CD14-positive monocyte (primary cell): ENCODE data around the gene PRKCA. TPM values are rescaled to one million over a fixed set of nuclear protein-coding genes. Genes with fewer than 3 reads are reported as not detected.

Experiments used
- DNase-seq, 3 donors: peaks; one replicate each; pipeline ENCODE4 v3.0.0-alpha.2; 2011 to 2022
- H2AFZ ChIP-seq: 2 replicates; pipeline ENCODE4 v1.6.0; 2012; ENCODE audit warnings: mild to moderate bottlenecking, low read depth, low read length, inconsistent platforms; ENCODE audit not compliant: insufficient read depth, poor library complexity, severe bottlenecking
- H3K27ac ChIP-seq, 2 donors: 1 replicate in 1 of 2; 2 replicates in 1 of 2; pipeline ENCODE4 v1.5.1; 2012 to 2013; ENCODE audit warnings: low read length in 2 of 2, control low read depth in 1 of 2, inconsistent platforms in 1 of 2, low read depth in 1 of 2, mild to moderate bottlenecking in 1 of 2
- H3K27me3 ChIP-seq, 2 donors: one replicate each; pipeline versions ENCODE4 v1.6.0 to v1.6.1; 2011 to 2013; ENCODE audit warnings: low read length in 2 of 2; ENCODE audit not compliant: control insufficient read depth in 2 of 2, insufficient read depth in 2 of 2
- H3K36me3 ChIP-seq, 2 donors: replicated peaks in 1 of 2; 1 replicate in 1 of 2; 2 replicates in 1 of 2; pipeline versions ENCODE4 v1.5.1 to v1.6.1; 2012 to 2013; ENCODE audit warnings: low read length in 2 of 2, control low read depth in 1 of 2, inconsistent platforms in 1 of 2, mild to moderate bottlenecking in 1 of 2; ENCODE audit not compliant: insufficient read depth in 2 of 2, control insufficient read depth in 1 of 2
- H3K4me1 ChIP-seq, 2 donors: 1 replicate in 1 of 2; 2 replicates in 1 of 2; pipeline versions ENCODE4 v1.5.1 to v1.6.1; 2012 to 2013; ENCODE audit warnings: low read length in 2 of 2, control low read depth in 1 of 2, inconsistent platforms in 1 of 2, mild to moderate bottlenecking in 1 of 2, moderate library complexity in 1 of 2; ENCODE audit not compliant: insufficient read depth in 2 of 2, control insufficient read depth in 1 of 2
- H3K4me2 ChIP-seq: replicated peaks from 2 replicates; pipeline ENCODE3; 2012; ENCODE audit warnings: low read length, moderate library complexity, mild to moderate bottlenecking; ENCODE audit not compliant: poor library complexity, severe bottlenecking; ENCODE audit errors: extremely low read depth
- H3K4me3 ChIP-seq, 3 experiments: fragments of 200-600 bp in 1 of 3; sonication (generic) in 1 of 3; replicated peaks in 1 of 3; 1 replicate in 2 of 3; 2 replicates in 1 of 3; pipeline ENCODE4 v1.5.1; 2011 to 2013; ENCODE audit warnings: low read length in 3 of 3, mild to moderate bottlenecking in 3 of 3, control low read depth in 2 of 3, low read depth in 2 of 3, inconsistent platforms in 1 of 3, moderate library complexity in 1 of 3
- H3K79me2 ChIP-seq: 2 replicates; pipeline ENCODE4 v1.6.0; 2012; ENCODE audit warnings: mild to moderate bottlenecking, control low read depth, inconsistent platforms, low read length, moderate library complexity; ENCODE audit not compliant: insufficient read depth
- H3K9ac ChIP-seq: 2 replicates; pipeline ENCODE4 v1.6.0; 2017; ENCODE audit warnings: low read length, mild to moderate bottlenecking; ENCODE audit not compliant: insufficient read depth, poor library complexity, severe bottlenecking
- H3K9me3 ChIP-seq, 2 donors: replicated peaks in 1 of 2; 1 replicate in 1 of 2; 2 replicates in 1 of 2; pipeline versions ENCODE4 v1.5.1 to v1.6.1; 2012 to 2013; ENCODE audit warnings: low read length in 2 of 2, control low read depth in 1 of 2; ENCODE audit not compliant: control insufficient read depth in 1 of 2, insufficient read depth in 1 of 2
- H4K20me1 ChIP-seq: 2 replicates; pipeline ENCODE4 v1.6.0; 2012; ENCODE audit warnings: mild to moderate bottlenecking, low read length, control low read depth, moderate library complexity; ENCODE audit not compliant: insufficient read depth
- H3K27ac Mint-ChIP-seq, 7 donors: one replicate each; pipeline ENCODE4 v1.8.0; 2020; ENCODE audit warnings: mild to moderate bottlenecking in 7 of 7, mixed read lengths in 7 of 7, moderate library complexity in 6 of 7, inconsistent platforms in 2 of 7
- H3K27me3 Mint-ChIP-seq, 3 donors: one replicate each; pipeline ENCODE4 v1.8.0; 2021 to 2022; ENCODE audit warnings: low read depth in 3 of 3, mild to moderate bottlenecking in 3 of 3, mixed read lengths in 3 of 3, moderate library complexity in 3 of 3, inconsistent platforms in 1 of 3
- H3K36me3 Mint-ChIP-seq, 2 donors: one replicate each; pipeline ENCODE4 v1.8.0; 2020; ENCODE audit warnings: mixed read lengths in 2 of 2, inconsistent platforms in 1 of 2, mild to moderate bottlenecking in 1 of 2
- H3K4me1 Mint-ChIP-seq: one replicate; pipeline ENCODE4 v1.8.0; 2020; ENCODE audit warnings: mild to moderate bottlenecking, mixed read lengths
- H3K4me3 Mint-ChIP-seq, 2 donors: one replicate each; pipeline ENCODE4 v1.8.0; 2020; ENCODE audit warnings: mild to moderate bottlenecking in 2 of 2, mixed read lengths in 2 of 2, moderate library complexity in 1 of 2
- H3K9me3 Mint-ChIP-seq, 7 donors: one replicate each; pipeline ENCODE4 v1.8.0; 2020 to 2022; ENCODE audit warnings: mixed read lengths in 7 of 7, mild to moderate bottlenecking in 6 of 7, moderate library complexity in 6 of 7, inconsistent platforms in 2 of 7
- CTCF ChIP-seq: fragments of 200-600 bp; IDR thresholded peaks from one replicate; pipeline ENCODE4 v1.8.0; 2022; ENCODE audit warnings: antibody characterized with exemption, mild to moderate bottlenecking
- WGBS: methylation state at CpG from one replicate; pipeline ENCODE4 v1.1.5; 2013; ENCODE audit warnings: missing lambda C conversion rate; ENCODE audit not compliant: insufficient coverage; 5-methylcytosine and 5-hydroxymethylcytosine counted together
- intact Hi-C, 2 donors: fragments of 100-400 bp; cut with micrococcal nuclease; formaldehyde crosslinking; loops; one replicate each; pipeline versions ENCODE4 v1.15.0 to v1.15.1; 2023
- polyA plus RNA-seq, 3 donors: library from polyadenylated mRNA; depleted of rRNA in 1 of 3; unstranded in 2 of 3; stranded (reverse) in 1 of 3; fragments of 300-500 nt in 2 of 3; fragments of >200 nt in 1 of 3; fragmentation: Illumina TruSeq in 2 of 3; gene quantifications; 1 replicate in 2 of 3; 2 replicates in 1 of 3; pipeline ENCODE4 v1.2.3, GENCODE V29; 2012 to 2021

PRKCA gene
- polyA plus RNA-seq, 3 donors = 0.22 to 7.1 (median 0.30) TPM

- intact Hi-C loops = no loop called here
- WGBS = 98% methylated on average over 3 of the region's 3 CpGs
- Mint-ChIP-seq H3K36me3 (peaks cover 16 to 23% of the 10 kb centered on the region in 2 donors), H3K4me3 (no peak overlapping the region), H3K27me3 (peaks cover 2 to 6% (median 2%) of the 10 kb centered on the region in 3 donors), H3K9me3 (peaks cover 0 to 3% (median 0%) of the 10 kb centered on the region in 7 donors), H3K4me1 (peaks cover 12% of the 10 kb centered on the region), H3K27ac (peak overlapping the region in 1 of 7 donors; percentile 73)
- H2AFZ ChIP-seq = no peak overlapping the region
- H3K4me2 ChIP-seq = no peak overlapping the region
- no peaks in the 10 kb centered on the region for H3K27me3 ChIP-seq
- TF ChIP-seq CTCF = no peak
- DNase-seq = peak; percentile 6 to 34 (median 8)
- H3K9ac ChIP-seq = no peak overlapping the region
- H3K4me3 ChIP-seq = no peak overlapping the region
- no peak overlapping the region for H3K27ac ChIP-seq
- peaks cover 0 to 13% of the 10 kb centered on the region in 2 donors for H3K36me3 ChIP-seq
- H4K20me1 ChIP-seq = no peaks in the 10 kb centered on the region
- no peaks in the 10 kb centered on the region for H3K9me3 ChIP-seq
- peaks cover 21% of the 10 kb centered on the region for H3K79me2 ChIP-seq
- no peaks in the 10 kb centered on the region for H3K4me1 ChIP-seq
Observed at GRCh38 chr17:66343531-66344078, 41.2 kb downstream of the PRKCA start.

GRCh38 chr17:66344473-66344872, 42.1 kb downstream of the PRKCA start:
- no peak overlapping the region for H3K4me3 ChIP-seq
- peaks cover 0 to 13% of the 10 kb centered on the region in 2 donors for H3K36me3 ChIP-seq
- peaks cover 12 to 23% of the 10 kb centered on the region in 2 donors for H3K36me3 Mint-ChIP-seq
- no peak overlapping the region for H3K27ac Mint-ChIP-seq
- WGBS = 97% methylated on average over 4 of the region's 4 CpGs
- H4K20me1 ChIP-seq = no peaks in the 10 kb centered on the region
- H3K27ac ChIP-seq = no peak overlapping the region
- no peak overlapping the region for H3K4me3 Mint-ChIP-seq
- intact Hi-C loops = no loop called here
- H3K9ac ChIP-seq = no peak overlapping the region
- peaks cover 22% of the 10 kb centered on the region for H3K79me2 ChIP-seq
- H3K4me1 ChIP-seq = no peaks in the 10 kb centered on the region
- H3K9me3 Mint-ChIP-seq = peaks cover 0 to 3% (median 0%) of the 10 kb centered on the region in 7 donors
- no peak overlapping the region for H2AFZ ChIP-seq
- H3K27me3 ChIP-seq = no peaks in the 10 kb centered on the region
- DNase-seq = no peak
- no peak for TF ChIP-seq CTCF
- H3K4me1 Mint-ChIP-seq = peaks cover 13% of the 10 kb centered on the region
- no peaks in the 10 kb centered on the region for H3K9me3 ChIP-seq
- H3K4me2 ChIP-seq = no peak overlapping the region
- H3K27me3 Mint-ChIP-seq = peaks cover 2 to 6% (median 2%) of the 10 kb centered on the region in 3 donors
